ENCODE results near the gene PCDHA6.
A peak's percentile ranks its signal among the peaks of the same experiment; 100 is the strongest.
"Not testable (repeated sequence)": the region's sequence is repeated elsewhere in the genome, so short reads cannot be mapped to it uniquely, and the experiment has no call there.

The PCDHA6 gene, protein sequence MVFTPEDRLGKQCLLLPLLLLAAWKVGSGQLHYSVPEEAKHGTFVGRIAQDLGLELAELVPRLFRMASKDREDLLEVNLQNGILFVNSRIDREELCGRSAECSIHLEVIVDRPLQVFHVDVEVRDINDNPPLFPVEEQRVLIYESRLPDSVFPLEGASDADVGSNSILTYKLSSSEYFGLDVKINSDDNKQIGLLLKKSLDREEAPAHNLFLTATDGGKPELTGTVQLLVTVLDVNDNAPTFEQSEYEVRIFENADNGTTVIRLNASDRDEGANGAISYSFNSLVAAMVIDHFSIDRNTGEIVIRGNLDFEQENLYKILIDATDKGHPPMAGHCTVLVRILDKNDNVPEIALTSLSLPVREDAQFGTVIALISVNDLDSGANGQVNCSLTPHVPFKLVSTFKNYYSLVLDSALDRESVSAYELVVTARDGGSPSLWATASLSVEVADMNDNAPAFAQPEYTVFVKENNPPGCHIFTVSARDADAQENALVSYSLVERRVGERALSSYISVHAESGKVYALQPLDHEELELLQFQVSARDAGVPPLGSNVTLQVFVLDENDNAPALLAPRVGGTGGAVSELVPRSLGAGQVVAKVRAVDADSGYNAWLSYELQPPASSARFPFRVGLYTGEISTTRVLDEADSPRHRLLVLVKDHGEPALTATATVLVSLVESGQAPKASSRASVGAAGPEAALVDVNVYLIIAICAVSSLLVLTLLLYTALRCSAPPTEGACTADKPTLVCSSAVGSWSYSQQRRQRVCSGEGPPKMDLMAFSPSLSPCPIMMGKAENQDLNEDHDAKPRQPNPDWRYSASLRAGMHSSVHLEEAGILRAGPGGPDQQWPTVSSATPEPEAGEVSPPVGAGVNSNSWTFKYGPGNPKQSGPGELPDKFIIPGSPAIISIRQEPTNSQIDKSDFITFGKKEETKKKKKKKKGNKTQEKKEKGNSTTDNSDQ

DNA sequence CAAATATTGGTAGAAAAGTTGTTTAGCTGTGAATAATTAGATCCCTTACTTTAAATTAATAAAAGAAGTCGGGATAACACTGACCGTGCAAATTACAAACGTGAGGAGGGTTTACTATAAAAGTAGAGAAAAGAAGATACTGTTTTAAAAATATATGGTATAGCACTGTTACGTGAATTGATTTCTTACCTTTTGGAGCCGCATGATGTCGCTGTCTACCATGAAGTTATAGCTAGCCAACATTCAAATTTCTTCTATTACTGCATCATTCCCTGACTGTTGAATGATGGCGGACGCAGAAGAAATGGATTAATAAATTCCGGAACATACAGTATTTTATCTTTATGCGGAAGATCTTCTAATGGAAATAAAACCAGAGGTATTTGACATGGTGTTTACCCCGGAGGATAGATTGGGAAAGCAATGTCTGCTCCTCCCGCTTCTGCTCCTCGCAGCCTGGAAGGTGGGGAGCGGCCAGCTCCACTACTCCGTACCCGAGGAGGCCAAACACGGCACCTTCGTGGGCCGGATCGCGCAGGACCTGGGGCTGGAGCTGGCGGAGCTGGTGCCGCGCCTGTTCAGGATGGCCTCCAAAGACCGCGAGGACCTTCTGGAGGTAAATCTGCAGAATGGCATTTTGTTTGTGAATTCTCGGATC lies at the start of gene PCDHA6:
Gene PCDHA6, plus strand, starts transcription at position 257 of the 658 bp plus-strand sequence. Its CDS starts 132 bp downstream, at position 389.
- peak; percentile 31 for DNase-seq

DNA sequence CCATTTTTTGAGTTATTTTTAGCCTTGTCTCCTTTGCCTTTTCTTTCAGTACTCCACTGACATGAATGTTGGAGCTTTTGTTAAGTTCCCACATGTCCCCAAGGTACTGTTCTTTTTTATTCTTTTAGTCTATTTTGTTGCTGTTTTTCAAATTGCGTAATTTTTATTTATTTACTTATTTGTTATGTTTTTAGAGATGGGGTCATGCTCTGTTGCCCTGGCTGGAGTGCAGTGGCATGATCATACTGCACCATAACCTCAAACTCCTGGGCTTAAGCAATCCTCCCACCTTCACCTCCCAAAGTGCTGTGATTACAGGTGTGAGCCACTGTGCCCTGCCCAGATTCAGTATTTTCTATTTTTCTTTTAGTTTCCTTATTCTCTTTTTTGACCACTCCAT lies 47.2 kb upstream of the PCDHA6 start:
- no peak for DNase-seq

DNA sequence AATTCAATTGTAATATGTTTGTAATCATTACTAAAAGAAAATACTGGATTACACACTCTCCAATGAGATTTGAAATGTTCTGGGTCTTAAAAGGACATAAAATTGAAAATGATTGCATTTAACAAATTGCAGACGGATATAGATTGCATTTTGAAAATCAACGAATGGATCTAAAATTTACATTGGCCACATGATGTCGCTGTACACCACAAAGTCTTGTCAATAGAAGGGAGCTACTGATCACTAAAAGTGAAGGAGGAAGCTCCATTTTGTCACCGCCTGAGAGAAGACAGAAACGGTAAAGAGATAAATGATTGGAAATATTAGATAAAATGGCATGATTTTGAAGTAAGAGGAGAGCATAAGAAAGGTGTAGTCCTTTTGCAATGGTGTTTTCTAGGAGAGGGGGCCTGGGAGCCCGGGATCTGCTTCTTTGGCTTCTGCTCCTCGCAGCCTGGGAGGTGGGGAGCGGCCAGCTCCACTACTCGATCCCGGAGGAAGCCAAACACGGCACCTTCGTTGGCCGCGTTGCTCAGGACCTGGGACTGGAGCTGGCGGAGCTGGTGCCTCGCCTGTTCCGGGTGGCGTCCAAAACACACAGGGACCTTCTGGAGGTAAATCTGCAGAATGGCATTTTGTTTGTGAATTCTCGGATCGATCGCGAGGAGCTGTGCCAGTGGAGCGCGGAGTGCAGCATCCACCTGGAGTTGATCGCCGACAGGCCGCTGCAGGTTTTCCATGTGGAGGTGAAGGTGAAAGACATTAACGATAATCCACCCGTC lies 41.7 kb upstream of the PCDHA6 start, which contains the start of gene PCDHA1:
Gene PCDHA1, plus strand, starts transcription at position 236 of the 782 bp plus-strand sequence.
- no peak for DNase-seq

DNA sequence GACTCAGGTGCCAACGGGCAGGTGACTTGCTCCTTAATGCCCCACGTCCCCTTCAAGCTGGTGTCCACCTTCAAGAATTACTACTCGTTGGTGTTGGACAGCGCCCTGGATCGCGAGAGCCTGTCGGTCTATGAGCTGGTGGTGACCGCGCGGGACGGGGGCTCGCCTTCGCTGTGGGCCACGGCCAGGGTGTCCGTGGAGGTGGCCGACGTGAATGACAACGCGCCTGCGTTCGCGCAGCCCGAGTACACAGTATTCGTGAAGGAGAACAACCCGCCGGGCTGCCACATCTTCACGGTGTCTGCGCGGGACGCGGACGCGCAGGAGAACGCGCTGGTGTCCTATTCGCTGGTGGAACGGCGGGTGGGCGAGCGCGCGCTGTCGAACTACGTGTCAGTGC lies 40.3 kb upstream of the PCDHA6 start:
- DNase-seq, result not testable (repeated sequence)

DNA sequence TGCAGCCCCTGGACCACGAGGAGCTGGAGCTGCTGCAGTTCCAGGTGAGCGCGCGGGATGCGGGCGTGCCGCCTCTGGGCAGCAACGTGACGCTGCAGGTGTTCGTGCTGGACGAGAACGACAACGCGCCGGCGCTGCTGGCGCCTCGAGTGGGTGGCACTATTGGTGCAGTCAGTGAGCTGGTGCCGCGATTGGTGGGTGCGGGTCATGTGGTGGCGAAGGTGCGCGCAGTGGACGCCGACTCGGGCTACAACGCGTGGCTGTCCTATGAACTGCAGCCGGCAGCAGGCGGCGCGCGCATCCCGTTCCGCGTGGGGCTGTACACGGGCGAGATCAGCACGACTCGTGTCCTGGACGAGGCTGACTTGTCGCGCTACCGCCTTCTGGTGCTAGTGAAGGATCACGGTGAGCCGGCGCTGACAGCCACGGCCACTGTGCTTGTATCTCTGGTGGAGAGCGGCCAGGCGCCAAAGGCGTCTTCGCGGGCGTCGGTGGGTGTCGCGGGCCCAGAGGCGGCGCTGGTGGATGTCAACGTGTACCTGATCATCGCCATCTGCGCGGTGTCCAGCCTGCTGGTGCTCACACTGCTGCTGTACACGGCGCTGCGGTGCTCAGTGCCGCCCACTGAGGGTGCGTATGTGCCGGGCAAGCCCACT lies 39.8 kb upstream of the PCDHA6 start:
- DNase-seq, result not testable (repeated sequence)

DNA sequence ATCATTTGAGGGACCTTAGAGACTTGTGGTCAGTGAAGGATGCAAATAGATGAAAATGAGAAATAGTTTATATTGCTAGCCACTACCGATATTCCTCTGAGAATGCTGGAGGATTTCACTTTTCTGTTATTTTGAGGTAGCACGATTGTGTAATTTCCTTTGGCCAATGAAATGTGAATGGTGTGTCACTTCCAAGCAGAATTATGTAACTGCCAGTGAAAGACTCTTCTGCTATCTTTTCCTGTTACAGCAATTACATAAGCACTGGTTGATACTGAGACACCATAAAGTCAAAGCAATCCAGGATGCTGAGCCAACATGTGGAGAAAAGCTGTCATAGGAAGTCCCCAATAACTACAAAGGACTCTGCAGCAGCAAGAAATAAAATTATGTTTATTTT lies 36.7 kb upstream of the PCDHA6 start:
- no peak for DNase-seq

DNA sequence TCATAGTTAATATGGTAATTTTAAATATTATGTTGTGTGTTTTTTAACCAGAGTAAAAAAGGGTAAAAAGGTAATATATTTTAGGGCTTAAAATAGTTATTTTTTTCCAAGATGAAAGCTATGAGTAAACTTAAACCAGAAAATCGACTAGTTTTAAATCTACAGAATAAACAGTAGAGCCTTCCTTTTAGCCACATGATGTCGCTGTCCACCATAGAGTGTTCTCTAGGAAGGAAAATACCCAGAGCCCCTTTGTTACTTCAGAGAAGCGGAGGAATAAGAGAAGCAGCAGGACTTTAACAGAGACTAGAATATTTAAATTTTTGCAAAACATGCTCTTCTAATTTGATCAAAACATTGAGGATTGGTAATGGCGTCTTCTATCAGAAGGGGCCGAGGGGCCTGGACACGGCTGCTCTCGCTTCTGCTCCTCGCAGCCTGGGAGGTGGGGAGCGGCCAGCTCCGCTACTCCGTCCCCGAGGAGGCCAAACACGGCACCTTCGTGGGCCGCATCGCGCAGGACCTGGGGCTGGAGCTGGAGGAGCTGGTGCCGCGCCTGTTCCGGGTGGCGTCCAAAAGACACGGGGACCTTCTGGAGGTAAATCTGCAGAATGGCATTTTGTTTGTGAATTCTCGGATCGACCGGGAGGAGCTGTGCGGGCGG lies 33.0 kb upstream of the PCDHA6 start, which contains the start of gene PCDHA2:
Gene PCDHA2, plus strand, starts transcription at position 258 of the 664 bp plus-strand sequence.
- DNase-seq, result no peak

DNA sequence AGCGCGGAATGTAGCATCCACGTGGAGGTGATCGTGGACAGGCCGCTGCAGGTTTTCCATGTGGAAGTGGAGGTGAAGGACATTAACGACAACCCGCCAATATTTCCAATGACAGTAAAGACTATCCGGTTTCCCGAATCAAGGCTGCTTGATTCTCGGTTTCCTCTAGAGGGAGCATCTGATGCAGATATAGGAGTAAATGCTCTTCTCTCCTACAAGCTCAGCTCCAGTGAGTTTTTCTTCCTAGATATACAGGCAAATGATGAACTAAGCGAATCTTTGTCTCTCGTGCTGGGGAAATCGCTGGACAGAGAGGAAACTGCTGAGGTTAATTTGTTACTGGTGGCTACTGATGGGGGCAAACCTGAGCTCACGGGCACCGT lies 32.5 kb upstream of the PCDHA6 start:
- no peak for DNase-seq

DNA sequence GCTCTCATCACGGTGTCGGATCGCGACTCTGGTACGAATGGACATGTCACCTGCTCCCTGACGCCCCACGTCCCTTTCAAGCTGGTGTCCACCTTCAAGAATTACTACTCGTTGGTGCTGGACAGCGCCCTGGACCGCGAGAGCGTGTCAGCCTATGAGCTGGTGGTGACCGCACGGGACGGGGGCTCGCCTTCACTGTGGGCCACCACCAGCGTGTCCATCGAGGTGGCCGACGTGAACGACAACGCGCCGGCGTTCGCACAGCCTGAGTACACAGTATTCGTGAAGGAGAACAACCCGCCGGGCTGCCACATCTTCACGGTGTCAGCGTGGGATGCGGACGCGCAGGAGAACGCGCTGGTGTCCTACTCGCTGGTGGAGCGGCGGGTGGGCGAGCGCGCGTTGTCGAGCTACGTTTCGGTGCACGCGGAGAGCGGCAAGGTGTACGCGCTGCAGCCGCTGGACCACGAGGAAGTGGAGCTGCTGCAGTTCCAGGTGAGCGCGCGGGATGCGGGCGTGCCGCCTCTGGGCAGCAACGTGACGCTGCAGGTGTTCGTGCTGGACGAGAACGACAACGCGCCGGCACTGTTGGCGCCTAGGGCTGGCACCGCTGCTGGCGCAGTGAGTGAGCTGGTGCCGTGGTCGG lies 31.6 kb upstream of the PCDHA6 start:
- not testable (repeated sequence) for DNase-seq

DNA sequence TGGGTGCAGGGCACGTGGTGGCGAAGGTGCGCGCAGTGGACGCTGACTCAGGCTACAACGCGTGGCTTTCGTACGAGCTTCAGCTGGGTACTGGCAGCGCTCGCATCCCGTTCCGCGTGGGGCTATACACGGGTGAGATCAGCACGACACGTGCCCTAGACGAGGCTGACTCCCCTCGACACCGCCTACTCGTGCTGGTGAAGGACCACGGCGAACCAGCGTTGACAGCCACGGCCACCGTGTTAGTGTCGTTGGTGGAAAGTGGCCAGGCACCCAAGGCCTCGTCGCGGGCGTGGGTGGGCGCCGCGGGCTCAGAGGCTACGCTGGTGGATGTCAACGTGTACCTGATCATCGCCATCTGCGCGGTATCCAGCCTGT lies 31.1 kb upstream of the PCDHA6 start:
- DNase-seq, result no peak

DNA sequence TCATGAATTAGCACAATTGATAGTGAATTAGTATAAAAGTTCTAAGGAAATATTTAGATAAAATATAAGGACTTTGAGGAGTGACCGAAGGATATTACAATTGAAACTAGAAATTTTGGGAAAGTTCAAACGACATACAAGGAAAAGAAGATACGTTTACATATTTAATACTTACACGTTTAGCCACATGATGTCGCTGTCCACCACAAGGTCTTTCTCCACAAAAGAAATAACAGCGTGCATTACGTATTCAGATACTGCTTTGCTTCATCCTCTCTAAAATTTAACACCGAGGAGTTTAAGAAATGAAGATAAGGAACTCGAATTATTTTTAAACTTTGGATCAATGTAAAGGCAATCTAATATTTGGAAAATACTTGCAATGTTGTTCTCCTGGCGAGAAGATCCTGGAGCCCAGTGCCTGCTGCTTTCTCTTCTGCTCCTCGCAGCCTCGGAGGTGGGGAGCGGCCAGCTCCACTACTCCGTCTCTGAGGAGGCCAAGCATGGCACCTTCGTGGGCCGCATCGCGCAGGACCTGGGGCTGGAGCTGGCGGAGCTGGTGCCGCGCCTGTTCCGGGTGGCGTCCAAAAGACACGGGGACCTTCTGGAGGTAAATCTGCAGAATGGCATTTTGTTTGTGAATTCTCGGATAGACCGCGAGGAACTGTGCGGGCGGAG lies 26.8 kb upstream of the PCDHA6 start, which contains the start of gene PCDHA3:
Gene PCDHA3, plus strand, starts transcription at position 242 of the 678 bp plus-strand sequence.
- no peak for DNase-seq

DNA sequence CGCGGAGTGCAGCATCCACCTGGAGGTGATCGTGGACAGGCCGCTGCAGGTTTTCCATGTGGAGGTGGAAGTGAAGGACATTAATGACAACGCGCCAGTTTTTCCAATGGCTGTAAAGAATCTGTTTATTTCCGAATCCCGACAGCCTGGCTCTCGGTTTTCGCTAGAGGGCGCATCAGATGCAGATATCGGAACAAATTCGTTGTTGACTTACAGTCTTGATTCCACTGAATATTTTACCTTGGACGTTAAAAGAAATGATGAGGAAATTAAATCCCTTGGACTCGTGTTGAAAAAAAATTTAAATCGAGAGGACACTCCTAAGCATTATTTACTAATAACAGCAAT lies 26.3 kb upstream of the PCDHA6 start:
- no peak for DNase-seq

DNA sequence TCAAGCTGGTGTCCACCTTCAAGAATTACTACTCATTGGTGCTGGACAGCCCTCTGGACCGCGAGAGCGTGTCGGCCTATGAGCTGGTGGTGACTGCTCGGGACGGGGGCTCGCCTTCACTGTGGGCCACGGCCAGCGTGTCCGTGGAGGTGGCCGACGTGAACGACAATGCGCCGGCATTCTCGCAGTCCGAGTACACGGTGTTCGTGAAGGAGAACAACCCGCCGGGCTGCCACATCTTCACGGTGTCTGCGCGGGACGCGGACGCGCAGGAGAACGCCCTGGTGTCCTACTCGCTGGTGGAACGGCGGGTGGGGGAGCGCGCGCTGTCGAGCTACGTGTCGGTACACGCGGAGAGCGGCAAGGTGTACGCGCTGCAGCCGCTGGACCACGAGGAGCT lies 25.4 kb upstream of the PCDHA6 start:
- not testable (repeated sequence) for DNase-seq

DNA sequence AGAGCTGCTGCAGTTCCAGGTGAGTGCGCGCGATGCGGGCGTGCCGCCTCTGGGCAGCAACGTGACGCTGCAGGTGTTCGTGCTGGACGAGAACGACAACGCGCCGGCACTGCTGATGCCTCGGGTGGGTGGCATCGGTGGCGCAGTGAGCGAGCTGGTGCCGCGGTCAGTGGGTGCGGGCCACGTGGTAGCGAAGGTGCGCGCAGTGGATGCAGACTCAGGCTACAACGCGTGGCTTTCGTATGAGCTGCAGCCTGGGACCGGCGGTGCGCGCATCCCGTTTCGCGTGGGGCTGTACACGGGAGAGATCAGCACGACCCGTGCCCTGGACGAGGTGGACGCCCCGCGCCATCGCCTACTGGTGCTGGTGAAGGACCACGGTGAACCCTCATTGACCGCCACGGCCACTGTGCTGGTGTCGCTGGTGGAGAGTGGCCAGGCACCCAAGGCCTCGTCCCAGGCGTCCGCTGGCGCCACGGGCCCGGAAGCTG lies 24.9 kb upstream of the PCDHA6 start:
- DNase-seq, result no peak

DNA sequence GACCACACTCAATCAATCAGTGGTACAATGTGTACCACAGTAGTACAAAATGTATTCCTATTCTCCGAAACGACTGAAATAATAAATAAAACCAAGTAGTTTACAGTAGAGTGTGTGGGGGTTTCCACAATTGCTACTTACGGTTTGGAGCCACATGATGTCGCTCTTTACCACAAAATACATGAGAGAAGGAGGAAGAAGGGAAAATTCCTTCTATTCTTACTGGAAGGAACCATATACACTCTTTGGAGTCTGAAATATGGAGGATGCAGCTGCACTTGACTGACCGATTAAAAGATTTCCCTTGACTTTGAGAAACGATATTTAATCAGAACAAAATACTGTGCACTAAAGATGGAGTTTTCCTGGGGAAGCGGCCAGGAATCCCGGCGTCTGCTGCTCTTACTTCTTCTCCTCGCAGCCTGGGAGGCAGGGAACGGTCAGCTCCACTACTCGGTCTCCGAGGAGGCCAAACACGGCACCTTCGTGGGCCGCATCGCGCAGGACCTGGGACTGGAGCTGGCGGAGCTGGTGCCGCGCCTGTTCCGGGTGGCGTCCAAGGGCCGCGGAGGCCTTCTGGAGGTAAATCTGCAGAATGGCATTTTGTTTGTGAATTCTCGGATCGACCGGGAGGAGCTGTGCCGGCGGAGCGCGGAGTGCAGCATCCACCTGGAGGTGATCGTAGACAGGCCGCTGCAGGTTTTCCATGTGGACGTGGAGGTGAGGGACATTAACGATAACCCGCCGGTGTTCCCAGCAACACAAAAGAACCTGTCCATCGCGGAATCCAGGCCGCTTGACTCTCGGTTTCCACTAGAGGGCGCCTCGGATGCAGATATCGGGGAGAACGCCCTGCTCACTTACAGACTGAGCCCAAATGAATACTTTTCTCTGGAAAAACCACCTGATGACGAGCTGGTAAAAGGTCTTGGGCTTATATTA lies 20.7 kb upstream of the PCDHA6 start, which contains the start of gene PCDHA4:
Gene PCDHA4, plus strand, starts transcription at position 235 of the 942 bp plus-strand sequence.
- no peak for DNase-seq

DNA sequence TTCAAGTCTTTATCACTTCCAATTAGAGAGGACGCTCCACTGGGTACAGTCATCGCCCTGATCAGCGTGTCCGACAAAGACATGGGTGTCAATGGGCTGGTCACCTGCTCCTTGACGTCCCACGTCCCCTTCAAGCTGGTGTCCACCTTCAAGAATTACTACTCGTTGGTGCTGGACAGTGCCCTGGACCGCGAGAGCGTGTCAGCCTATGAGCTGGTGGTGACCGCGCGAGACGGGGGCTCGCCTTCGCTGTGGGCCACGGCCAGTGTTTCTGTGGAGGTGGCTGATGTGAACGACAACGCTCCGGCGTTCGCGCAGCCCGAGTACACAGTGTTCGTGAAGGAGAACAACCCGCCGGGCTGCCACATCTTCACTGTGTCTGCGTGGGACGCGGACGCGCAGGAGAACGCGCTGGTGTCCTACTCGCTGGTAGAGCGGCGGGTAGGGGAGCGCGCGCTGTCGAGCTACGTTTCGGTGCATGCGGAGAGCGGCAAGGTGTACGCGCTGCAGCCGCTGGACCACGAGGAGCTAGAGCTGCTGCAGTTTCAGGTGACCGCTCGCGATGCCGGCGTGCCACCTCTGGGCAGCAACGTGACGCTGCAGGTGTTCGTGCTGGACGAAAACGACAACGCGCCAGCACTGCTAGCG lies 19.4 kb upstream of the PCDHA6 start:
- DNase-seq, result not testable (repeated sequence)

DNA sequence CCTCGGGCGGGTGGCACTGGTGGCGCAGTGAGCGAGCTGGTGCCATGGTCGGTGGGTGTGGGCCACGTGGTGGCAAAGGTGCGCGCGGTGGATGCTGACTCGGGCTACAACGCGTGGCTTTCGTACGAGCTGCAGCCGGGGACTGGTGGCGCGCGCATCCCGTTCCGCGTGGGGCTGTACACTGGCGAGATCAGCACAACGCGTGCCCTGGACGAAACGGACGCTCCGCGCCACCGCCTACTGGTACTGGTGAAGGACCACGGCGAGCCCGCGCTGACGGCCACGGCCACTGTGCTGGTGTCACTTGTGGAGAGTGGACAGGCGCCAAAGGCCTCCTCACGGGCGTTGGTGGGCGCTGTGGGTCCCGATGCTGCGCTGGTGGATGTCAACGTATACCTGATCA lies 18.9 kb upstream of the PCDHA6 start:
- DNase-seq, result no peak
